ENCODE data around the gene TSPEAR. TPM values are rescaled to one million over a fixed set of nuclear protein-coding genes. Genes with fewer than 3 reads are reported as not detected.

The TSPEAR gene
- total and polyA plus RNA-seq, 10 donors = 0.02 to 0.22 (median 0.03) TPM; not detected in 7

GRCh38 chr21:44531606-44532564 lies 179.5 kb downstream of the TSPEAR start:
- 76 to 86% (median 78%) methylated on average over 27 to 30 of the region's 30 CpGs for WGBS, 5 donors
- no peaks in the 10 kb centered on the region for H3K9me3 ChIP-seq
- H3K4me1 ChIP-seq = no peaks in the 10 kb centered on the region
- H3K36me3 ChIP-seq = no peaks in the 10 kb centered on the region
- peak; percentile 56 for DNase-seq
- peaks cover 0 to 40% (median 0%) of the 10 kb centered on the region in 7 donors for H3K27me3 ChIP-seq (replicated peaks in 1 of 7)
- TF ChIP-seq POLR2A (IDR thresholded peaks at IDR 0.05) (no peak), CTCF (IDR thresholded peaks at IDR 0.05 in 8 of 11, conservative IDR thresholded peaks at IDR 0.05 in 3 of 11) (no peak), POLR2AphosphoS5 (IDR thresholded peaks at IDR 0.05) (no peak)
- no peak overlapping the region for H3K27ac ChIP-seq
- intact Hi-C loops (cut with DNase I; ENCODE audit: low total_unique reads) = no loop called here
- H3K4me3 ChIP-seq = no peak overlapping the region

GRCh38 chr21:44530903-44531605 lies 180.3 kb downstream of the TSPEAR start:
- Histone ChIP-seq H3K4me1 (no peaks in the 10 kb centered on the region), H3K4me3 (no peak overlapping the region), H3K9me3 (no peaks in the 10 kb centered on the region), H3K27ac (no peak overlapping the region), H3K36me3 (no peaks in the 10 kb centered on the region), H3K27me3 (replicated peaks in 1 of 7) (peaks cover 0 to 40% (median 0%) of the 10 kb centered on the region in 7 donors)
- TF ChIP-seq CTCF (IDR thresholded peaks at IDR 0.05 in 8 of 11, conservative IDR thresholded peaks at IDR 0.05 in 3 of 11) (no peak), POLR2AphosphoS5 (IDR thresholded peaks at IDR 0.05) (no peak), POLR2A (IDR thresholded peaks at IDR 0.05) (no peak)
- intact Hi-C loops (cut with DNase I; ENCODE audit: low total_unique reads) = no loop called here
- WGBS, 5 donors = 86 to 97% (median 87%) methylated on average over 8 to 23 of the region's 23 CpGs
- peak; percentile 64 for DNase-seq

- Histone ChIP-seq H3K4me3 (no peak overlapping the region), H3K9me3 (no peaks in the 10 kb centered on the region), H3K36me3 (no peaks in the 10 kb centered on the region), H3K27ac (no peak overlapping the region), H3K4me1 (no peaks in the 10 kb centered on the region), H3K27me3 (replicated peaks in 1 of 7) (peaks cover 0 to 40% (median 0%) of the 10 kb centered on the region in 7 donors)
- intact Hi-C loops (cut with DNase I; ENCODE audit: low total_unique reads) = no loop called here
- TF ChIP-seq POLR2A (IDR thresholded peaks at IDR 0.05) = no peak
- no peak for TF ChIP-seq POLR2AphosphoS5 (IDR thresholded peaks at IDR 0.05)
- no peak for TF ChIP-seq CTCF (IDR thresholded peaks at IDR 0.05 in 8 of 11, conservative IDR thresholded peaks at IDR 0.05 in 3 of 11)
- no peak for DNase-seq
- WGBS, 5 donors = 75 to 87% (median 85%) methylated on average over 6 to 7 of the region's 7 CpGs
Observed at GRCh38 chr21:44530221-44530902, 181.0 kb downstream of the TSPEAR start.

Data from spleen (tissue), 11 donors.